ENCODE results near the gene TARBP1.
"Not testable (repeated sequence)": the region's sequence is repeated elsewhere in the genome, so short reads cannot be mapped to it uniquely, and the experiment has no call there.

The TARBP1 gene, protein sequence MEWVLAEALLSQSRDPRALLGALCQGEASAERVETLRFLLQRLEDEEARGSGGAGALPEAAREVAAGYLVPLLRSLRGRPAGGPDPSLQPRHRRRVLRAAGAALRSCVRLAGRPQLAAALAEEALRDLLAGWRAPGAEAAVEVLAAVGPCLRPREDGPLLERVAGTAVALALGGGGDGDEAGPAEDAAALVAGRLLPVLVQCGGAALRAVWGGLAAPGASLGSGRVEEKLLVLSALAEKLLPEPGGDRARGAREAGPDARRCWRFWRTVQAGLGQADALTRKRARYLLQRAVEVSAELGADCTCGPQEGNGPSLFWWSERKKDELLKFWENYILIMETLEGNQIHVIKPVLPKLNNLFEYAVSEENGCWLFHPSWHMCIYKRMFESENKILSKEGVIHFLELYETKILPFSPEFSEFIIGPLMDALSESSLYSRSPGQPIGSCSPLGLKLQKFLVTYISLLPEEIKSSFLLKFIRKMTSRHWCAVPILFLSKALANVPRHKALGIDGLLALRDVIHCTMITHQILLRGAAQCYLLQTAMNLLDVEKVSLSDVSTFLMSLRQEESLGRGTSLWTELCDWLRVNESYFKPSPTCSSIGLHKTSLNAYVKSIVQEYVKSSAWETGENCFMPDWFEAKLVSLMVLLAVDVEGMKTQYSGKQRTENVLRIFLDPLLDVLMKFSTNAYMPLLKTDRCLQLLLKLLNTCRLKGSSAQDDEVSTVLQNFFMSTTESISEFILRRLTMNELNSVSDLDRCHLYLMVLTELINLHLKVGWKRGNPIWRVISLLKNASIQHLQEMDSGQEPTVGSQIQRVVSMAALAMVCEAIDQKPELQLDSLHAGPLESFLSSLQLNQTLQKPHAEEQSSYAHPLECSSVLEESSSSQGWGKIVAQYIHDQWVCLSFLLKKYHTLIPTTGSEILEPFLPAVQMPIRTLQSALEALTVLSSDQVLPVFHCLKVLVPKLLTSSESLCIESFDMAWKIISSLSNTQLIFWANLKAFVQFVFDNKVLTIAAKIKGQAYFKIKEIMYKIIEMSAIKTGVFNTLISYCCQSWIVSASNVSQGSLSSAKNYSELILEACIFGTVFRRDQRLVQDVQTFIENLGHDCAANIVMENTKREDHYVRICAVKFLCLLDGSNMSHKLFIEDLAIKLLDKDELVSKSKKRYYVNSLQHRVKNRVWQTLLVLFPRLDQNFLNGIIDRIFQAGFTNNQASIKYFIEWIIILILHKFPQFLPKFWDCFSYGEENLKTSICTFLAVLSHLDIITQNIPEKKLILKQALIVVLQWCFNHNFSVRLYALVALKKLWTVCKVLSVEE (N-terminal part only)

GRCh38 chr1:234478481-234479309 is at the start of gene TARBP1:
Gene TARBP1 (minus strand): TSS chr1:234479179. CDS start chr1:234479103, 76 bp downstream.
- peak; percentile 81 for DNase-seq (ENCODE audit: low spot score)

DNA sequence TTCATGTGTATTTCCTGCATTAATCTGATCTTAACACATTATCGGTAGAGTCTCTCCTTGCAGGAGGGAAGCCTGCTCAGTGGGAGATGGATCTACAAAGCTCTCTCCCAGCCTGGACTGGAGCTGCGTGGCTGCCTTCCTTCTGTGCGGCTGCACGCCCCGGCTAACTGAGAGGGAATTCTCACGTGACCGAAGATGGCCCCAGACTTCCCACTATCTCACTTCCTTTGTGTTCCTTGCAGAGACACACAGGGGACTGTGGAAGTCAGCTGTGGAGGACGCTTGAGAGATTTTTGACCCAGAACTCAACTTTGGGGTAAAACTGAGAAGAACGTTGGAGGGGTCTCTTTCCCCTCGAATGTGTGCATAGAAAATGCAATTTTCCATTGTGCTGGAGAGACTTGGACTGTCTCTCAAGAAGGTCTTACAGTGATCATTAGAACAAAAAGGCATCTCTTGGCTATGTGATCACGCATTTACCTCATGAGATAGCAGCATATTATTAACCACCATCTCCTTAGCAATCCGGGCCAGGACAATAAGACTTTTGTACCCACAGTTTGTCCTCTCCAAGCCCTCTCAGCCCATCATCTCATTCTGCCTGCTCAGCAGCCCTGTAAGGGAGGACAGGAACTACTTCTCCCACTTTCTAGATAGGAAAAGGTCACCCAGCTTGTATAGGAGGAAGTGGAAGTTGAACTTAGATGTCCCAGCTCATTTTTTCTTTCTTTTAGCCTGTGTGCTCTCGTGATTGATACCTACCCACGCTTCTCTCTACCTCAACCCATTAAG is 49.3 kb upstream of the TARBP1 start:
- DNase-seq (ENCODE audit: low spot score): no peak

- DNase-seq (ENCODE audit: low spot score): no peak
Observed at GRCh38 chr1:234527346-234527745, 48.4 kb upstream of the TARBP1 start.

GRCh38 chr1:234526922-234527321 is 47.9 kb upstream of the TARBP1 start:
- DNase-seq (ENCODE audit: low spot score): no peak

GRCh38 chr1:234525099-234525799 is 46.3 kb upstream of the TARBP1 start:
- DNase-seq (ENCODE audit: low spot score): no peak

- no peak for DNase-seq (ENCODE audit: low spot score)
Observed at GRCh38 chr1:234521836-234522235, 42.9 kb upstream of the TARBP1 start.

- DNase-seq (ENCODE audit: low spot score): no peak
Observed at GRCh38 chr1:234520908-234521817, 42.2 kb upstream of the TARBP1 start.

DNA sequence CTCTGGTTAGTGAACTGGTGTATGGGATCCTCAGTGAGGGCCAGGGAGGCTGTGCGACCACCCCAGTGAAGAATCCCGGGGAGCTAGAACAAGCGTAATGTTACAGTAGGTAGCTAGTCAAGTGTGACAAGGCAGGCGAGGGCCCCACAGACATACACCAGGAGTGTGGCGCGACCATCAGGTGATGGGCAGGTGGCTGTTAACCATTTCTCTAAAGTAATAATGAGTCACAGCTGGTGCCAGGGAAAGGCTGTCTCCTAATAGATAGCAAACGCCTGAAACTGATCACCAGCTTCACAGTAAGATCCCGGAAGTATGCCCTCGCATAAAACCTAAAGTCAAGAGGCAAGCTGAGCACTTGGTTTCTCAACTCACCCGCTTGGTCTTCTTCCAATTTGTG is 40.5 kb upstream of the TARBP1 start:
- DNase-seq (ENCODE audit: low spot score): peak; percentile 86

DNA sequence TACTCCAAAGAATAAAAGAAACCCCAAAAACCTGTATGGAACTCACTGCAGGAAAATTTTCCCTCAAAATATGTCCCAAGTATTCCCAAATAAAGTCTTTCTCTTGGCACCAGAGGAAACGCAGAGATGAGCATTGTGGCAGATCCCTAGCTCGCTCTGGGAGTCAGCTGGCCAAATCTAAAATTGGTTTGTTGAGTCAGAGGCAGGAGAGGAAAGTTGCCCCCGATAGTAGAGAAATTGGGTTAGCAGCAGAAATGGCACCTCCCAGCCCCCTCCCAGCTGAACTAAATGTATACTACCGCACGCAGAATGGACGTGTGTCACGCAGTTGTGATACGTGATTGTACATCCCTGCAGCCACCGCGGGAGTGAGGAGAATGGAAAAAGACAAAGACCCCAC is 39.9 kb upstream of the TARBP1 start:
- DNase-seq (ENCODE audit: low spot score): no peak

DNA sequence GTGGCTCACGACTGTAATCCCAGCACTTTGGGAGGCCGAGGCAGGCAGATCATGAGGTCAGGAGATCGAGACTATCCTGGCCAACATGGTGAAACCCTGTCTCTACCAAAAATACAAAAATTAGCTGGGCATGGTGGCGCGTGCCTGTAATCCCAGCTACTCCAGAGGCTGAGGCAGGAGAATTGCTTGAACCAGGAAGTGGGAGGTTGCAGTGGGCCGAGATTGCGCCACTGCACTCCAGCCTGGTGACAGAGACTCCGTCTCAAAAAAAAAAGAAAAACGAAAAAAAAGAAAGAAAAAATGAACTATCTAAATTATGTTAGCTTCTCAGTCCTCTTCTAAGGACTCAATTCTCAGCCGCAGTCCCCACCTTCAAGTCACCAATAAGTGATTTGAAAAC is 39.1 kb upstream of the TARBP1 start:
- not testable (repeated sequence) for DNase-seq (ENCODE audit: low spot score)

GRCh38 chr1:234517110-234517802 is 38.3 kb upstream of the TARBP1 start:
- no peak for DNase-seq (ENCODE audit: low spot score)

- peak; percentile 76 for DNase-seq (ENCODE audit: low spot score)
Observed at GRCh38 chr1:234515821-234516241, 36.9 kb upstream of the TARBP1 start.

- peak; percentile 73 for DNase-seq (ENCODE audit: low spot score)
Observed at GRCh38 chr1:234515411-234515810, 36.4 kb upstream of the TARBP1 start.

- DNase-seq (ENCODE audit: low spot score): no peak
Observed at GRCh38 chr1:234512451-234512861, 33.5 kb upstream of the TARBP1 start.

- DNase-seq (ENCODE audit: low spot score): no peak
Observed at GRCh38 chr1:234509457-234510328, 30.7 kb upstream of the TARBP1 start.

DNA sequence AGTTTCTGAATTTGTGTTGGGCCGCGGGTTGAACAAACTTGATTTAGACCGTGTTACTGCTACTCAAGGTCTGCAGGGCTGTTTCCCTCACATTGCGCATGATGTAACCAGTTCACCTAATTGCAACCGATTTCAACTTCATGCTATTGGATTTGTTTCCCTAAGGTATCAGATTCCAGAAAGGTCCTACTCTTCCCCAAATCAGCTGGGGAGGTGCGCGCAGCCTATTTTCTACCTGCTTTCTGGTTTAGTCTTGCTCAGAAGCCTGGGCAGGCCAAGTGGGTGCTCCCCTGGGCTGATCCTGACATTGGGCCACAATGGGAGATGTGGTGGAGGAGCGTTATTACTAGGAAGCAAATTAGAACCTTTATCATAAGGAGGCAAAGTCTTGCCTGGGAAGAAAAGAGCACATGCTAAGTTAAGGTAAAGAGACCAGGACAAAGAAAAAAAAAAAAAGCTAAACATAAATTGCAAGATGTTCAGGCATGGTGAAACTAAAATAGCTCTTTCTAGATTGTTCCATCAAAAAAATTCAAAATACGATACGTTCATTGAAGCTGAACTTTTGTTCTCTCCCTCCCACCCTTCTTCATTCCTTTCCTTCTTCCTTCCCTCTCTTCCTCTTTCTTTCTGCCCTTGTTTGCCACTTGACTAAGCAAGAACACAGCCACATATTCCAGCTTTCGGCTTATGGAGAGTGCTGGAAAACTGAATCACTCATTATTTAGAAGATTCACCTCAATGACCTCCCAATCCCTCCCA is 28.8 kb upstream of the TARBP1 start:
- no peak for DNase-seq (ENCODE audit: low spot score)

Data from kidney tubule cell (primary cell).